Motor neuron (in vitro differentiated cells): ENCODE measurements around the gene SERPINB12. TPM values are rescaled to one million over a fixed set of nuclear protein-coding genes. Genes with fewer than 3 reads are reported as not detected.

Experiments
- ATAC-seq, 8 experiments: fragments of 200-7000 bp; cut with Tn5 transposase; replicated peaks in 6 of 8; 2 replicates each; pipeline ENCODE4 v1.8.0; 2021; ENCODE audit warnings: mild to moderate bottlenecking in 8 of 8, moderate library complexity in 8 of 8
- H3K27ac ChIP-seq, 2 donors: fragments of 250-450 bp; sonication (Bioruptor Pico); 2 replicates each; pipeline ENCODE4 v1.9.0; 2021; ENCODE audit warnings: antibody characterized with exemption in 2 of 2, mild to moderate bottlenecking in 2 of 2, moderate library complexity in 1 of 2
- H3K4me1 ChIP-seq, 2 donors: fragments of 250-450 bp; sonication (Bioruptor Pico); replicated peaks in 1 of 2; 2 replicates each; pipeline ENCODE4 v1.6.1; 2021; ENCODE audit warnings: antibody characterized with exemption in 2 of 2, mild to moderate bottlenecking in 2 of 2, moderate library complexity in 1 of 2
- H3K4me3 ChIP-seq, 5 donors: fragments of 250-450 bp; sonication (Bioruptor Pico); 2 replicates each; pipeline ENCODE4 v1.9.0; 2021; ENCODE audit warnings: antibody characterized with exemption in 5 of 5, mild to moderate bottlenecking in 5 of 5, moderate library complexity in 4 of 5
- WGBS, 10 experiments: fragments of 450-650 bp; shearing (Covaris generic); methylation state at CpG; one replicate each; pipeline ENCODE4 v1.0.0; 2022; 5-methylcytosine and 5-hydroxymethylcytosine counted together
- in situ Hi-C, 9 experiments: fragments of 400-800 bp; cut with MboI; loops; one replicate each; pipeline ENCODE4 v1.15.0; 2021; ENCODE audit warnings: low sequenced_read_pairs in 9 of 9, low pct_unique_long_range_greater_than_20kb in 2 of 9; ENCODE audit not compliant: unreplicated experiment in 9 of 9
- total RNA-seq, 8 experiments: library from RNA; unstranded; fragments of 300-600 nt; gene quantifications; 2 replicates each; pipeline versions ENCODE4 v1.2.3 to v1.2.4, GENCODE V29; 2022

Gene SERPINB12
- total RNA-seq, 8 experiments from 2014 or later, result 0.21 TPM; not detected in 7

DNA sequence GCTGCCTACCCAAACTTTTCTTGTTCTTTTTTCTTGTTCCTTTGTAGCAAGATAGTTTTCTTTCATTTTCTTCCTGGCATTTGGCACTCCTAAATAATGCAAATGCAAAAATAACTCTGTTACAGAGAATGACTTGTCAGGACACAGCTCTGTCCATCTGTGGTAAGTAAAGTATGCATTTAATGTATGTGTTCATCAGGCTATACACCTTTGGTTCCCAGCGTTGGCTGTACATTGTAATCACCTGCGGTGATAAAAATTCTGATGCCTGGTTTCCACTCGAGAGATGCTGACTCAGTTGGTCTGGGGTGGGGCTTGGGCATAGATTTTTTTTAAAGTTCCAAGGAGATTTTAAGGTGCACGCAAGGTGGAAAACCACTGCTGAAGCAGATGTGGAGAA is 44.8 kb downstream of the SERPINB12 start, which contains the start of gene SERPINB13:
Gene SERPINB13, plus strand, starts transcription at position 378 of the 400 bp plus-strand sequence. CDS start 1,325 bp downstream, outside the sequence.
- in situ Hi-C loops, result loop anchor here in 1 of 9 experiments (25.0 kb wide), 2 partner anchors 150 to 250 kb away; no protein-coding TSS in a partner anchor
- 85 to 100% (median 91%) methylated on average over 1 to 4 of the region's 4 CpGs; no CpG with 5 or more reads in 4 of the 10 experiments for WGBS, 10 experiments
- Histone ChIP-seq H3K27ac (no peak within 1 kb of the TSS), H3K4me3 (no peak within 1 kb of the TSS), H3K4me1 (no peaks in the 10 kb centered on the region)
- ATAC-seq, result no peak

DNA sequence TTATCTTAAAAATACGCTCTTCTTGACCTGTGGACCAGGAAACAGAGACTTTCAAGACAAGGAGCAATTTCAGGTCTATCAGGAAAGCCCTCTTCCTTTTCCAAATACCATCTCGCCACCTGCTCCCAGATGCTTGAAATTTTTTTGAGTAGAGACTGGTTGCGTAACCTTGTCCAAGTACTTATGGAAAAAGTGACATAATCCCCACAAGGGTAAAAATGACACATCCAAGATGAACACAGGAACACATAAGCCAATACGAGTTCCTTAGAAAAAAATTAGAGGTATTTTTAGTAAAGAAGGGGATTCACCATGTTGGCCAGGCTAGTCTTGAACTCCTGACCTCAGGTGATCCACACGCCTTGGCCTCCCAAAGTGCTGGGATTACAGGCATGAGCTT is 46.7 kb downstream of the SERPINB12 start:
- in situ Hi-C loops, result loop anchor here in 1 of 9 experiments (25.0 kb wide), 2 partner anchors 148 to 248 kb away; no protein-coding TSS in a partner anchor
- 20 to 100% (median 85%) methylated on average over 1 to 4 of the region's 5 CpGs; no CpG with 5 or more reads in 2 of the 10 experiments for WGBS, 10 experiments
- ATAC-seq, result no peak

DNA sequence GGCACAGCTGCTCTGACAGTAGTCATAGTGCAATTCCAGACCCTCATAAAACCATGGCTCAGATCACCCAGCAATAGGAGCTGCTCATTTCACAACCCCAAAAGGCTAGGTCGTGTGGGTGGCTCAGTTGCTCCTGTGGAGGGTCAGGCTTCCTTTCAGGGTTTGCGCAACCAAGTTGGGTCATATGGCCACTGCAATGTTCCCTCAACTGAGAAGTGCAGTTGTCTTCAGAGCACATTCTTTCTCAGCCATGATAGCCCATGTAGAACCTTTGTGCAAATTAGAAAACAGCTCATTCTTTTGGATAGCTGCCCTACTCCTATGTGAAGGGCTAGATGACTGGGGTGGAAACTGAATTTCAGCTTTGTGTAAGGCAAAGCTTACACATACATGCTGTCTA is 48.2 kb downstream of the SERPINB12 start:
- ATAC-seq, result peak in 2 of 8 experiments; percentile 28 to 52
- Histone ChIP-seq H3K27ac (no peak overlapping the region), H3K4me3 (no peak overlapping the region), H3K4me1 (no peaks in the 10 kb centered on the region)
- in situ Hi-C loops, result loop anchor here in 1 of 9 experiments (25.0 kb wide), 2 partner anchors 147 to 247 kb away; no protein-coding TSS in a partner anchor
- WGBS, 10 experiments, result 40 to 100% (median 66%) methylated on average over 1 to 2 of the region's 2 CpGs; no CpG with 5 or more reads in 6 of the 10 experiments

More for the DNA sequence above, 46.7 kb downstream of the SERPINB12 start:
- no peak overlapping the region for H3K27ac ChIP-seq
- H3K4me3 ChIP-seq, result no peak overlapping the region
- H3K4me1 ChIP-seq, result no peaks in the 10 kb centered on the region

DNA sequence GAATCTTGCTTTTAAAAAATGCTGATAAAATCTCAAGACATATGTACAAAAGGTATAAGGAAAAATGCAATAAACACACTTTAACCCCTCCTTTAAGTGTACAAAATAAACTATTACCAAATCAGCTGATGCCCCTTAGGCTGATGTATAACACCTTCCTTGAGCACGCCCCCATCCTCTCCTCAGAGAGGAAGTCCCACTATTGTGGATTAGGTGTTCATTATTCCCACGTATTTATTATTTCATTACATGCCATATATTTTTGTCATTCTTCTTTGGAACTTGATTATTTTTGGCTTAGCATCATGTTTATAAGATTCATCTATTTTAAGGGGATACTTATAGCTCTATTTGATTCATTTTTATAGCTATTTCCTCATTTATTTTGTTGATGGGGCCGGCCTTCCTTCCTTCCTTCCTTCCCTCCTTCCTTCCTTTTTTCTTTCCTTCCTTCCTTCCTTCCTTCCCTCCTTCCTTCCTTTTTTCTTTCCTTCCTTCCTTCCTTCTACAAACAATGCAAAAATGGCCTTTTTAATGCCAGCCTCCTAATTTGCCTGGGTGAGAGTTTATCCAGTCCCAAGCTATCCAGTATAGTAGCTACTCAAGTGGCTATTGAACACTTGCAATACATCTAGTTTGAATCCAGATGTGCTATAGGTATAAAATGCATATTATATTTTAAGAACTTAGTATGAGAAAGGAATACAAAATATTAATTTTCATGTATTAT is 49.0 kb downstream of the SERPINB12 start:
- WGBS, 10 experiments, result 19 to 100% (median 79%) methylated on average over 1 to 3 of the region's 3 CpGs
- Histone ChIP-seq H3K4me3 (no peak overlapping the region), H3K4me1 (no peaks in the 10 kb centered on the region), H3K27ac (no peak overlapping the region)
- no peak for ATAC-seq
- in situ Hi-C loops, result loop anchor here in 1 of 9 experiments (25.0 kb wide), 2 partner anchors 146 to 246 kb away; no protein-coding TSS in a partner anchor

DNA sequence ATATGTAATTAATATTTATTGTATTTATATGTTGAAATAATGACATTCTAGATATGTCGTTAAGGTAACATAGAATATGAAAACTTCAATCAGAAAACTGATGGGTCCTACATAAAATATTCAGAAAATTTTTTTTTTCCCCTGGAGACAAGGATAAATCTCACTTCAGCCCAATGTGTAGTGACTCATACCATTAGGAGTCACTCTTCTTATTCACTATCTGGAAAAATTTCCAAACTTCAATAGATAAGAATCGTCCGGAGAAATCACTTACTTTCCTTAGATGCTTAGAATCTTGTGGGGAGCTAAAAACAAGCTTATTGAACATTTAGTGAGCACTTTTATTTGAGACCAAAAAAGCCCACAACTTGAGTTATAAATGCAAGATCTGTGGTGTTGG is 49.6 kb downstream of the SERPINB12 start:
- Histone ChIP-seq H3K27ac (no peak overlapping the region), H3K4me1 (no peaks in the 10 kb centered on the region), H3K4me3 (no peak overlapping the region)
- WGBS, 10 experiments, result 0 to 85% (median 76%) methylated on average over 1 to 3 of the region's 3 CpGs; no CpG with 5 or more reads in 1 of the 10 experiments
- in situ Hi-C loops, result loop anchor here in 1 of 9 experiments (25.0 kb wide), 2 partner anchors 146 to 246 kb away; no protein-coding TSS in a partner anchor
- no peak for ATAC-seq

DNA sequence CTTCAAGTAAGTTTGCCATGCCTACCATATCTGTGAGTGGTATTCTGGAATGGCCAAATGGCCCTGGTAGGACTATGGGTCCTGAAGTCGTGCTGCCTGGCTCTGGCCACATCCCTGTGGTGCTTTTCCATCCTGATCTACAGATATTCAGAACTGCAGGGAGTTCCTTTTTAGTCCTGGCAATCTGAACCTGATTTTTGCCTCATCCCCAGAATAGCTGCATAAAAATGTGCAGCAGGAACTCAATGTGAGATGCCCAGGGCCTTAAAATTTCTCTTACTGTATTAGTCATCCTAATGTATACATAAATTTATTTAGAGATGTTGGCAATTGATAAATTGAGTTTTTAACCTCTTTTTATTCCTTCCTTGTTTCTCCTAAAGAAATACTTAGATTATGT is 50.3 kb downstream of the SERPINB12 start:
- 17 to 33% (median 20%) methylated on average over 1 of the region's 1 CpG; no CpG with 5 or more reads in 7 of the 10 experiments for WGBS, 10 experiments
- in situ Hi-C loops, result loop anchor here in 1 of 9 experiments (25.0 kb wide), 2 partner anchors 145 to 245 kb away; no protein-coding TSS in a partner anchor
- no peak overlapping the region for H3K27ac ChIP-seq
- H3K4me3 ChIP-seq, result no peak overlapping the region
- peak in 3 of 8 experiments; percentile 48 to 89 (median 54) for ATAC-seq
- H3K4me1 ChIP-seq, result no peaks in the 10 kb centered on the region

DNA sequence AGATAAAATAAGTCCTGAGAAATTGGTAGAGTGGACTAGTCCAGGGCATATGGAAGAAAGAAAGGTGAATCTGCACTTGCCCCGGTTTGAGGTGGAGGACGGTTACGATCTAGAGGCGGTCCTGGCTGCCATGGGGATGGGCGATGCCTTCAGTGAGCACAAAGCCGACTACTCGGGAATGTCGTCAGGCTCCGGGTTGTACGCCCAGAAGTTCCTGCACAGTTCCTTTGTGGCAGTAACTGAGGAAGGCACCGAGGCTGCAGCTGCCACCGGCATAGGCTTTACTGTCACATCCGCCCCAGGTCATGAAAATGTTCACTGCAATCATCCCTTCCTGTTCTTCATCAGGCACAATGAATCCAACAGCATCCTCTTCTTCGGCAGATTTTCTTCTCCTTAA is 54.8 kb downstream of the SERPINB12 start:
- in situ Hi-C loops, result loop anchor here in 1 of 9 experiments (25.0 kb wide), 2 partner anchors 140 to 240 kb away; no protein-coding TSS in a partner anchor
- no peak for ATAC-seq
- WGBS, 10 experiments, result 49 to 82% (median 71%) methylated on average over 3 to 13 of the region's 14 CpGs; no CpG with 5 or more reads in 3 of the 10 experiments

DNA sequence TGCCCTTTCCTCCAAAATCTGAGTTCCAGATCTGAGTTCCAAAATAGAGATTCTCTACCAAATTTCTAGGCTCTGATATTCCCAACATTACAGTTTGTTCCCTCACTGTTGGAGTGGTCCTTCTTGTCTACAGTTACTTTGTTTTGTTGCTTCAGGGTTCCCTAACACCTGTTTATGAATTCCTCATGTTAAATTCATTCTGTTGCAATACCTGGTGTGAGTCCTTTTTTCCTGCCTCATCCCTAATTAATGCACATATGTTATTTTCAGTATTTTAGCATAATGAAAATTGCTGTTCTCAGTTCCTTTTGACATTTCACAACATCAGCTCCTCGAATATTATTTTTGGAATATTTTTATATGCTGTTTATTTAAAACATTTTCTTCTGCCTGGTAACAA is 61.2 kb downstream of the SERPINB12 start:
- ATAC-seq, result peak in 3 of 8 experiments; percentile 68 to 83 (median 82)
- WGBS, 10 experiments, result 0 to 75% (median 38%) methylated on average over 1 of the region's 1 CpG; no CpG with 5 or more reads in 1 of the 10 experiments
- no peak overlapping the region for H3K4me3 ChIP-seq
- in situ Hi-C loops, result no loop called here
- H3K4me1 ChIP-seq, result no peaks in the 10 kb centered on the region
- H3K27ac ChIP-seq, result no peak overlapping the region

More for the DNA sequence above, 54.8 kb downstream of the SERPINB12 start:
- Histone ChIP-seq H3K4me1 (no peaks in the 10 kb centered on the region), H3K4me3 (no peak overlapping the region), H3K27ac (no peak overlapping the region)

DNA sequence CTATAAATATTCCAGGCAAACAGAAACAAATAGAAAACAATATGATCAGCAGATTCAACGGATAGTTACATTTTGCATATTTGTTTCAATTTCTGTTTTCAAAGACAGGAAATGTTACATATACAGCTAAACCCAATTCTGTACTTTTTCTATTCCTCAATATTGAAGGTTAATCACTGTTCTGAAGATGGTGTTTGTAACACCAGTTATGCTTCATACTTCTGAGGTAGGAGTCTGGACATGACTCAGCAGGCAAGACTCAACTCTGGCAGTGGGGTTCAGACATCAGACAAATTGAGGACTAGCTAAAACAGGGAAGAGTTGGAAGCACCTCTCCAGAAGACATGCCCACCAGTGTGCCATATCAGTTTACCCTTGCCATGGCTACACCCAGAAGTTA is 61.6 kb downstream of the SERPINB12 start:
- no peaks in the 10 kb centered on the region for H3K4me1 ChIP-seq
- WGBS, 10 experiments, result 0 to 33% (median 0%) methylated on average over 1 of the region's 1 CpG; no CpG with 5 or more reads in 1 of the 10 experiments

DNA sequence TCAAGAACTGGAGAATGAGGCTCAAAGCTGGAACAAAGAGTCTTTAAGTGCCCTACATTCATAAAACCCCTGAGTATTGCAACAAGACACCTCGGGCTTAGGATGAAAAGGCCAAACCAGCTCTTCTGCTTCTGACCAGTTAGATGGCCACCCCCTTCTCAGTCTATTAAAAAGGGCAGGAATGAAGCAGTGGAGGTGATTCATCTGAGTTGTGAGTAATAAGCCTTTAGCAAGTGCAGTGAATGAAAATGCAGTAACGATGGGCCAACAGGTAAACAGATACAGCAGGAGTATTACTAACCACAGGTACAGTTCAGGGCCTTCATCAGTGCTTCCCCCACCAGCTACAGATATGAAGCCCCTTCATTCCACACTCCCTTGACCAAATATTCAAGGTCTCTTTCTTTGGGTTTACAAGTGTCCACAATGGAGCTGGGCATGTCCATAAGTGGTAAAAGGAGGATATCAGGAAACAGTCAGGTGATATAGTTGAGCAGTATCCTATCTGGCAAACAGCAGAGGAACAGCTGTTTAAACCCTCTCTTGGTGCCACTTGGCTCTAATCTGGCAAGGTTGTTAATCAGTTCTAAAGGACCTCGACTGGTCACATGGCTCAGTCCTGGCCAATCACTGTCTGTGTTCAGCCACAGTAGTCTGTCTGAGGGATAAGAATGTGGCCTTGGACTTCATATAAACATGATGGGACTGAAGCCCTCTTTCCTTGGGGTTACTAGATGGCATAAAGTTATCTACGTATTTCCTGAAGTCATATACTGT is 62.8 kb downstream of the SERPINB12 start:
- 25 to 100% (median 60%) methylated on average over 1 to 4 of the region's 4 CpGs; no CpG with 5 or more reads in 1 of the 10 experiments for WGBS, 10 experiments
- H3K4me1 ChIP-seq, result no peaks in the 10 kb centered on the region
- peak in 2 of 8 experiments; percentile 42 to 56 for ATAC-seq

More for the DNA sequence above, 61.6 kb downstream of the SERPINB12 start:
- ATAC-seq, result peak in 3 of 8 experiments; percentile 26 to 61 (median 59)
- in situ Hi-C loops, result no loop called here
- Histone ChIP-seq H3K27ac (no peak overlapping the region), H3K4me3 (no peak overlapping the region)

DNA sequence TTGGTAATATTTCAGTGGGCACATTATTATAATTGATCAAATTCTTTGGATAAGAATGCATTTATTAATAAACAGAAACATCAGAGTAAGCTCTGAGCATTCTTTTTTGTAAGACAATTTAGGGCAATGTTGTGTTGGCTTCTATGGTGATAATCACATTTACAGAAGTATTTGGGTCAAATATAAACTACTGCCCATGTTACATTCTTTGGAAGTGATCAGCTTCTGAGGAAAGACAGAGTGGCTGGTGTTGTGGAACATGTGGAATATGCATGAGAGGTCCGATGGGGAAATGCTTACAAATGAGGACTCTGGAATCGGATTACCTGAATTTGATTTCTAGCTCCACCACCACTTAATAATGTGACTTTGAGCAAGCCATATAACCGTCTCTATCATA is 64.4 kb downstream of the SERPINB12 start:
- in situ Hi-C loops, result no loop called here
- H3K4me1 ChIP-seq, result no peaks in the 10 kb centered on the region
- no peak for ATAC-seq
- WGBS, 10 experiments, result 0 to 100% (median 71%) methylated on average over 1 to 3 of the region's 3 CpGs; no CpG with 5 or more reads in 3 of the 10 experiments
- H3K27ac ChIP-seq, result no peak overlapping the region
- H3K4me3 ChIP-seq, result no peak overlapping the region

More for the DNA sequence above, 62.8 kb downstream of the SERPINB12 start:
- Histone ChIP-seq H3K4me3 (no peak overlapping the region), H3K27ac (no peak overlapping the region)
- in situ Hi-C loops, result no loop called here

DNA sequence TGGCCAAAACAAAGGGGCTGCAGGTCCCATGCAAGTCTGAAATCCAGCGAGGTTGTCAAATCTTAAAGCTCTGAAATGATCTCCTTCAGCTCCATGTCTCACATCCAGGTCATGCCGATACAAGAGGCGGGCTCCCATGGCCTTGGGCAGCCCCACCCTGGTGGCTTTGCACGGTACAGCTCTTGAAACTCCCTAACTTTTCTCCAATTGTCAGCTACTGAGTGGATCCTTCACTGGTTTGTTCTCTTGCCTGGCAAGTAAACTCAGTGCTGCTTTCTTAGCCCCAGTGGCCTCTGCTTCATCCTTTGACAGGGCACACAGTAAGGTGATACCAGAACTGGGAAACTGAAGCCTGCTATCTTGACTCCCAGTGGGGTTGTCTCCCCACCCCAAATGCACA is 71.3 kb downstream of the SERPINB12 start:
- Histone ChIP-seq H3K27ac (no peak overlapping the region), H3K4me1 (peaks cover 0 to 17% of the 10 kb centered on the region in 2 donors), H3K4me3 (no peak overlapping the region)
- 67 to 100% (median 89%) methylated on average over 1 to 3 of the region's 4 CpGs; no CpG with 5 or more reads in 4 of the 10 experiments for WGBS, 10 experiments
- in situ Hi-C loops, result no loop called here
- no peak for ATAC-seq
